HG03064 (cell line): ENCODE data around the gene POLD2.

Experiments used
- ATAC-seq: cut with Tn5 transposase; IDR thresholded peaks from one replicate; pipeline ENCODE4 v1.9.1; 2021; ENCODE audit warnings: low read depth; ENCODE audit not compliant: unreplicated experiment

Gene POLD2

GRCh38 chr7:44152971-44153947, 29.9 kb upstream of the POLD2 start:
- no peak for ATAC-seq

GRCh38 chr7:44151956-44152355, 28.6 kb upstream of the POLD2 start:
- ATAC-seq: no peak

GRCh38 chr7:44150966-44151941, 27.9 kb upstream of the POLD2 start:
- no peak for ATAC-seq

- no peak for ATAC-seq
Measured at GRCh38 chr7:44150466-44150832, 27.1 kb upstream of the POLD2 start.

DNA sequence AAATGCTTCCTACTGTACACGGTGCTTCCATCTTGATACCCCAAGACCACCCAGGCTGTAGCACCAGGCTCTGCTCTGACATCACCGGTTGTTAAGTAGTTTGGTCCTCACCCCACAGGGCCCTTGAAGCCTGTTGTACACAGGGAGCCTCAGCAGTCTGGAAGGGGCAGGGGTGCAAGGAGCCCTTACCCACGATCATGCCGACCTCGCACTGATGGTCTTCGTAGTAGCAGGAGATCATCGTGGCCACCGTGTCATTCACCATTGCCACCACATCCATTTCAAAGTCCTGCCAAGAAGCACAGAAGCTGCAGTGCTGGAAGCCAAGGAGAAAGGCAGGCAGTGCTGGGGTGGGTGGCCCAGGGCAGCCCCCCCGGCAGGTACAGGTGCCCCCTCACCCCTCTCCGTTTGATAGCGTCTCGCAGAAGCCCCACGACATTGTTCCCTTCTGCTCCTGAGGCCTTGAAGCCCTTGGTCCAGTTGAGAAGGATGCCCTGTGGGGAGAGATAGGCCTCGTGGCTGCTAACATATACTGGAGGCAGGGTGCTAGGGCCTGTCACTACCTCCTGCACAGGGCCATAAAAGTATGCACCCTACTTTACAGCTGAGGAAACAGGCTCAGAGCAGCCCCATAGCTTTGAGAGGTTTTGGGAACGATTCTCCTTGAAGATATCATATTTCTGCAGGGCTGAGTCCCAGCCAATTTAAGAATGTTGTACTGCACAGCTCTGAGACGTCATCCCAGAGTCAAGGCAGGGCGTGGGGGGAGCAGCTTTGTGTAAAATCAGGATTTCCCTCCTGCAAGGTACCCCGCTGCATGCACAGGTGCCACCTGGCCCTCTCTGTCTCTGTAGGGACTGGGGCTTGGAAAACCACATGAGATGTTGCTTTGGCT, 26.5 kb upstream of the POLD2 start:
- no peak for ATAC-seq

- ATAC-seq: no peak
Measured at GRCh38 chr7:44148961-44149536, 25.7 kb upstream of the POLD2 start.

- no peak for ATAC-seq
Measured at GRCh38 chr7:44148166-44148565, 24.8 kb upstream of the POLD2 start.

DNA sequence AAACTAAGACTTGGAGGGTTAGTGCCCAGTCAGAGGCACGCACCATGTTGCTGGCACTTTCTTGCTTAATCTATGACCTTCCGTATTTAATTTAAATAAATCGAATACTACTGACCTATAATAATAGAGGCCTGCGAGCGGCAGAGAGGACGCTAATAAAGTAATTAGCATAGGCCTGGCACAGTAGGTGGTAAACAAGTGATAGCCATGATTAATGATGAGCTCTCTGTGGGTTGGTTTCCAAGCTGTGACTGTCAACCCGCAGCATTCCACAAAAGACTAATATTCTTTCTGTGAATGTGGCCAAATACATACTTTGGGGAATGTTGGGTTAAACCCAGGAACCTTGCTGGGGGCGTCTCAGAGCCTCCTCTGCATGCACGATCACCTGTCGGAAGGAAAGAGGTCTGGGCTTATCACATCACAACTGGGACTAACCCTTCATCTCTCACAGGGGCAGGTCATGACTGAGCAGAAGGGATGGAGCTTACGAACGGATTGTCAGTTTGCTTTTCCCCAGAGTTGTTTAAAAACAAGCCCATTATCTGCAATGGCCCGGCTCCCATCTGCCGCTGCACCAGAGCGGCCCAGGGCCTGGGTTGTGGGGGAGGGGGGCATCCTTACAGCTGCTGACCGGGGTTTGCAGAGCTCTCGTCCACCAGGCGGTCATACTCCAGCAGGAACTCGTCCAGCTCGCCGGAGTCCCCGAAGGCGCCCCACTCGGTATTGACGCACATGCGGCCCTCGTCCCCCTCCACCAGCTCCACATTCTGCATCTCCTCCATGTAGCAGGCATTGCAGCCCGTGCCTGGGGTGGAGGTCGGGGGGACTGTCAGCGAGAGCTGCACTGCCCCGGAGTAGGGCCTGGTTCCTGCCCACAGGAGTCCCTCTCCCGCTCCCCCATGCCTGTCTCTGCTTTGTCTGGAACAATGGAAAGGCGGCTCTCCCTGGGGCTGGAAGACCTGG, 24.0 kb upstream of the POLD2 start:
- ATAC-seq: no peak

DNA sequence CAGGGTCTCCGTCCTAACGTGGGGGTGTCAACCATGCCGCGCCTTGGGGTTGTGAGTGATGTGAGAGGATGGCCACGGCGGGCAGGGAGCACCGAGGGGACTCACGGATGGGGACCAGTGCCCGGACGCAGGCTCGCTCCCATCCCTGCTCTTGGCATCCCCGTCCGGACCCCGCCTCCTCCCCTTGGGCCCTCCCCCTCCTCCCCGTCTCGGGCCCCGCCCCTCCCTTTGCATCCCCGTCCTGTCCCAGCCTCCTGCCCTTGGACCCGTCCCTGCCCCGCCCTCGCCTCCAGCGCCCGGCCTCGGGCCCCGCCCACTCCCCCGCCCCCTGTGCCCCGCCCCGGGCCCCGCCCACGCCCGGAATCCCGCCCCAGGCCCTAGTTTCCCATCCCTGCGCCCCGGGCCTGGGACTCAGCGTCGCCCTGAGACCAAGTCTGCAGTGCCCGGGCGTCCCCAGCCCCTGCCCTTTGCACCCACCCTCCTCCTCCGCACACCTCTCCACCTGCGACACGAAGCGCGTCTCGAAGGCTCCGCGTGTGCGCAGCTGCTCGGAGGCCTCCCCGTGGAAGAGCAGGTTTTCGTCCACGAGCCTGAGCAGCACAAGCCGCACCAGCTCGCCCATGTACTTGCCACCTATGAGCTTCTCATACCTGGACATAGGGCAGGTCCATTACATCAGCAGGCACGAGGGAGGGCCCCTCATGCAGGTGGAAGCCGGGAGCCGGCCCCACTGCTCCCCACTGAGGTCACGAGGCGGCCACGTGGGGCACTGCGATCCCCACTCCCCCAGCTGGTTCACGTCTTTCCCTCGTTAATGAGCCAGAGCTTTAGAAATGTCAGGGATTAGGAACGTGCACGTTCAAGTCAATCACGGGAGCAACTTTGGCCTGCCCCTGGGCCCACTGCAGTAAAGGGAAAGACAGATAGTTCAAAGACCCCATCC, 22.9 kb upstream of the POLD2 start:
- ATAC-seq: no peak

DNA sequence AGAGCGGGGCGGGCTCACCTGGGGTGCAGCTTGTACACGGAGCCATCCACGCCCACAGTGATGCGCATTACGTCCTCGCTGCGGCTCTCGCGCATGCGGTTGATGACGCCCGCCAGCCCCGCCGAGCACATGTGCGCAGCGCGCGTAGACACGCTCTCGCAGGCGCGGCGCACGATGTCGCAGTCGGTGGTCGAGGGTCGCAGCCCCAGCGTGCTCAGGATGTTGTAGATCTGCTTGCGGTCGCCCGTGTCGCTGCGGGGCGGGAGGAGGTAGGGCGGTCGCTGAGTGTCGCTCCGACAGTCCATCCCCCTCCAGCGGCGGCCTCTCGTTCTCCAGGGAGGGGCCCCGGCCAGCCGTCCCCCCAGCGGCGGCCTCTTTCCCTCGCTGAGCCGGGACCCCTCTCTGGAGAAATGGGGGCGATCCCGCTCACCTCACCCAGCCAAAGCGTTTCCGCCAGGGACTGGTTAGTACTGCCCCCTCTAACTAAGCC, 22.2 kb upstream of the POLD2 start:
- ATAC-seq: no peak

DNA sequence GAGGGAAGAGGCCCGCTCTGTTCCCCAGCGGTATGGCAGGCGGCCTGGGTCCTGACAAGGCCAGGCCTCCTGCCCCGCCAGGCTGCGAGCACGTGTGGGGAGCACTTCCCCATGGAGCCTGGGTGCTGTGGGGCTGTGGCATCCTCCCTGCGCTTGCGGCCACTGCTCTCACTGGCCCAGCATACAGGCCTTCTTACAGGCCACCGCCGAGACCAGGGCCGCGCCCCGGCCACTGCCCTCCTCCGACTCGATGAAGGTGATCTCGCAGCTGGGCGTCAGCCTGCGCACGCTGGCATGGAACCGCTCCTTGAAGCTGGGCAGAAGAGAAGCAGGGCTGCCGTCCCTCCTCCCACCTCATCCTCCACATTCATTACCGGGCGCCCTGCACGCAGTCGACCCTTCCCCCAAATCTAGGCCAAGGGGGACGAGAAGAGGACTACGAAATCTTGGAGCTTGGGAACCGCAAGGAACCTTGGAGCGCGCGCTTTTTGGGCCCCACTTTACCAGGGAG, 21.7 kb upstream of the POLD2 start:
- ATAC-seq: no peak

- no peak for ATAC-seq
Measured at GRCh38 chr7:44144426-44144967, 21.1 kb upstream of the POLD2 start.

DNA sequence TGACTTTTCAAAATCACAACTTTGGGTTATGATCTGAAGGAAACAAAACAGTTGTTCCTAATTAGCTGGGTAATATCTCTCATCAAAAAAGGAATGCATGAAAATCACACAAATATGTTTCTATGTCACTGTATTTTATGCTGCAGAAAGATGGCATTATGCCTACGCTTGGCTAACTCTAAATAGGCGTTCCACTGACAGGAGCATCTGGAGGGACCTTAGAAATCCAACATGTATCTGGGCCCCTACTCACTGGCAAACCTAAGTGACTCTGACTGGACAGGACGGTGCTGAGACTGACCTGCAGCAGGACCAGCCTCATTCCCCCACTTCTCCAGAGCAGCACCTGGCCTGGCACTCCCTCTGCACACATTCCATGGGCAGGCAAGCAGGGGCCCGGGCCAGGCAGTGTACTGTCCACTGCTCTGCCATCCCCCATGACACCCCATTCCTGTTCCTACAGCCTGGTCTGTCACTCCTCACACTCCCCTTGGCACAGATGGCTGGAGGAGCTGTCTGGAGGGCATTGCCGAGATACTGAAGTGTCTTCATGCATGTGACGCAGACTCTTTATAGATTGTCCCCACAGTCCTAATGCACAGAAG, 20.4 kb upstream of the POLD2 start:
- ATAC-seq: no peak

GRCh38 chr7:44142028-44142427, 18.7 kb upstream of the POLD2 start:
- no peak for ATAC-seq

DNA sequence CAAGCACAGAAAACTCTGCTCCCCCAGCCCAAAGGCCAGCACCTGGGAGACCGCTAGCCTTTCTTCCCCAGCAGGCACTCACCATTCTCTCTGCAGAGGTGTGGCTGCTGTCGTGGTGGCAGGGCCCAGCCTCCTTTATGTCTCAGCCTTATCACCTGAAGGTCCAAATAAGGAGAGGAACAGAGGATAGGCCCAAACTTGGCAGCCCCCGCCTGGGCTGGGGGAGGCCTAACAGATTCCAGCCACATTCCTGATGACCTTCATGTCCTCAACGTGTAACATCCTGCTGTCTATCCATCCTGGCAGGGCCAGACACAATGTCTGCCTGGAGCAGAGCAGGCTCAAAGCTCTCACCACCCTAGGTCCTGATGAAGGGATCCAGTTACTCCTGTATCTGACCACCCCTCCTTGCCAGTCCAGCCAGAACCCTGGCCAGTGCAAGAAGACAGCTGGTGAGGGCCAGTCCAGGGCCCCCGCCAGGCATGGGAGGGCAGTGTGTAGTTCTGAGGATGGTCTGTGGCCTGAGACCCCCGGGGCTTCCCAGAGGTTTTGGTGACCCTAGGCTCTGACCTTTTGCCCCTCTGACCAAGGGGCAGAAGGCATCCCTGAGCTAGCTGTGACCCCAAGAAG, 18.0 kb upstream of the POLD2 start, which contains the start of gene MYL7:
Gene MYL7, minus strand, starts transcription at position 112 of the 630 bp plus-strand sequence. Its CDS starts 27 bp downstream, at position 85.
- ATAC-seq: no peak

DNA sequence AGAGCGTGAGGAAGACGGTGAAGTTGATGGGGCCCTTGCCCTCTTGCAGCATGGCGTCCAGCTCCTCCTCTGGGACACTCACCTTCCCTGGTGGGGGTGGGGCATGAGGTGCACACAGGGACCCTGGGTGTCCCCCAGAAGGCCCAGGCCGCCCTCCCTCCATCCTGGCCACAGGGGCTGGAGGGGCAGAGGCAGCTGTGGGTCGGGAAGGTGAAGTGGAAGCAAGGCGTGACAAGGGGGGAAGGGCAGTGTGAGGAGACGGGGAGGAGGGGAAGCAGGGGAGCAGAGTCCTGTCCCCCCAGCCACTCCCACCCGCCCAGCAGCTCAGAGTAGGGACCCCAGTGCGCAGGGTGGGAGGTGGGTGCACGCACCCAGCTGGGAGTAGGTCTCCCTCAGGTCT, 17.0 kb upstream of the POLD2 start:
- no peak for ATAC-seq
